GM19025 (cell line): ENCODE measurements around the gene PCDH1.
"Not testable (repeated sequence)": the region's sequence is repeated elsewhere in the genome, so short reads cannot be mapped to it uniquely, and the experiment has no call there.

Experiments used
- ATAC-seq: cut with Tn5 transposase; IDR thresholded peaks from one replicate; pipeline ENCODE4 v1.9.1; 2021; ENCODE audit warnings: mild to moderate bottlenecking, low read depth, moderate library complexity; ENCODE audit not compliant: unreplicated experiment

The PCDH1 gene

DNA sequence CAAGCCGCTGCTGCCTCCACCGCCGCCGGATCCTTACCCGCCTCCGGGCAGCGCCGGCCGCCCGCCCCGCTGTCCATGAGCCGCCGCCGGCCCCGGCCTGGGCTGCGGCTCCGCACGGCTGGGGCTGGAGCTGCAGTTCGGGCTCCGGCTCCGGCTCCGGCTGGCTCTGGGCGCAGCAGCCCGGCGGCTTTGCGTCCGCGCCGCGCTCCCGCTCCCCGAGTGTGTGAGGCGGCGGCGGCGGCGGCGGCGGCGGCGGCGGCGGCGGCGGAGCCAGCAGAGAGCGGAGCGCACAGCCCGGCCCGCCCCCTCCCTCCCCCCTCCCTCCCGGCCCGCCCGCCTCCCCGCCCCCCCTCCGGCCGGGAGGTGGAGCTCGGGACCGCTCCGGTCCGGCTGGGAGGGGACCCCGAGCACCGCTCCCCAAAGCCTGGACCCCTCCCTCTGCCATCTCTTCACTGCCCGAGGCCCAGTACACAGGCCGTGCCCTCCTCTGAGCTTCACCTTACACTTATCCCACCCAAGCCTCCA is at the start of gene PCDH1:
TSS of gene PCDH1 (minus strand) at position 225 of the 525 bp plus-strand sequence. CDS start at position 77, 148 bp downstream.
- ATAC-seq = no peak

DNA sequence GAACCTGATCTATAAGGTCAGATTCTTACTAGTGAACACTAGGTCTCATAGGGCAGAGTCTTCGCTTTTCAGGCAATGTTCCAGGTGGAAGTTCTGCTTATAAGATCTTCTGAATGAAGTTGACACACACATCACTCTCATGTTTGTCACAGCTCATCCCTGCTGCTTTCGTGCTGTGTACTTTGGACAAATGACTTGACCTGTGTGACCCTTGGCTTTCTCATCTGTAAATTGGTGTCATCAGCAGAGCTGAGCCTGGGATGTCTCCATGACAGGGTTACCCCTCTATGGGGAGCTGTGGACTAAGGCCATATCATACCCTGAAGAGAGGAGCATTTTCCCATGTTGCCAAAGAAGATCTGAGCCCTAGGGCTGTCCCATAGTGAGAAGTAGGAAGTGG is 48.2 kb upstream of the PCDH1 start:
- ATAC-seq = no peak

DNA sequence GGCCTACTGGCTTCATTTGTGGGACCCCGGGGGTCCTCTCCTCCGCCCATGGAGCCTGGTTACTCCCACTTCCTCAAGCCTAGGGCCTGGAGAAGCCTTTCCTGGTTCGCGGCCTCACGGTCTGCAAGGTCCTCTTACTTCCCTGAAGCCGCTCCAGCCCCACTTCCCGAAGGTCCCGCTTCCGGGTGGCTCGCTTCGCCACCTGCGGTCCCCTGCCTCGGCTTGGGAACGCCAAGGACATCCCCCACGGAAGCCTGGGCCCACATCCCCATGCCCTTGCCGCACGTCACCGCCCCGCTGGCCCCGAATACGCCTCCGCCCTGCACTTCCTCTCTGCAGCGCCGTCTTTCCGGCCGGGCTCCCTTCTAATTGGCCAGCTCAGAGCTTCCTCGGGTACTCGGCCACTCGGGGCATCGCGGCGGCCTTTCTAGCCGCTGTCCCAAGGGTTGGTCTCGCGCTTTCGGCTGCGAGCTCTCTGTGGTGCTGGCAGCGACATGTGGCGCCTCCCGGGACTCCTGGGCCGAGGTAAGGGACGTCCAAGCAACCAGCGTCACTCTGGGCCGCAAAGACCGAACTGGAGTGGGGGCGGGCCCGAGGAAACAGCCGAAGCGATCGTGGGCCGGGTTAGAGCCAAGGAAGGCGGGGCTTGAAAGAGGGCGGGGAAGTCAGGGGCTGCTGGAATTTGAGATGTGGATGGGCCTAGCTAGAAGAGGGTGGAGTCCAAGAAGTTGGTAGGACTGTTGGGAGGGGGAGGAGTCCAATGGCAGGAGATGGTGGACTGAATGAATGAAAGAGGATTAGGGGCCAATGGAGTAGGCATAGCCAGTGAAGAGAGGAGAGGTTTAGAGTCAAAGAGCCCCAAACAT is 45.5 kb upstream of the PCDH1 start, which contains the start of gene DELE1:
TSS of gene DELE1 (plus strand) at position 424 of the 866 bp plus-strand sequence. CDS start at position 495, 71 bp downstream.
- ATAC-seq = peak; percentile 97

DNA sequence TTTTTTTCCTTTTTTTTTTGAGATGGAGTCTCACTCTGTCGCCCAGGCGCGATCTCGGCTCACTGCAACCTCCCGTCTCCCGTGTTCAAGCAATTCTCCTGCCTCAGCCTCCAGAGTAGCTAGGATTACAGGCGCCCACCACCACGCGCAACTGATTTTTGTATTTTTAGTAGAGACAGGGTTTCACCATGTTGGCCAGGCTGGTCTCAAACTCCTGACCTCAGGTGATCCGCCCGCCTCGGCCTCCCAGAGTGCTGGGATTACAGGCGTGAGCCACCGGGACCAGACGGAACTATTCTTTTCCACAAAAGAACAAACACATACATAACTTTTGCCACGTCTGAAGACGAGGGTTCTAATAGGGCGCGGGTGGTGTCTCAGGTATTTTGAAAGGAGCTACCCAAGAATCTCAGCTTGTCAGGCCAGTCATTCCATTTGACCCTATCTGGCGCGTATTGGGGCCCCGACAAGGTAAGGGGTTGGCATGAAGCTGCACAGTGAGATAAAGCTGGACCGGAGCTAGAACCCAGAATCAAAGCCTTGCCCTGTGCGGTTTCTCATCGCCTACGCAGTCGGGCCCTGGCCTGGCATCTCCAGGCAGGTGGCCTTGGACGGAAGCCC is 44.7 kb upstream of the PCDH1 start:
- ATAC-seq = not testable (repeated sequence)

DNA sequence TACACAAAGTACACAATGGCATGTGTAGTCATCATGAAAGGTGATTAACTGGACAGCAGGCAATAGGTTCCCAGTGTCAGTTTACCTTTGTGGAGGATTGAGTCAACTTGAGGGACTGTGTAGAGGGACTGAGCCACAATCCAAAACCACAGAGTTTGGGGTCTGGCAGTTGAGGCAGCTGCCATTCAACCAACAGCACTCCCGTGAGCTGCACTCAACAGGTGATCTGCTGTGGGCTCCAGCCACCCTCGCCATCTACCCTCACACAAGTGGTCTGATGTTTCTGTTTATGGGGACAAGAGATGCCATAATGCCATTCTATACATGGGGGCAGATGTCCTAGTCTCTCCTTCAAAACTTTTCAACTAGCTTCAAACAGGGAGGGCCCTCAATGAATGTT is 42.6 kb upstream of the PCDH1 start:
- ATAC-seq = no peak

DNA sequence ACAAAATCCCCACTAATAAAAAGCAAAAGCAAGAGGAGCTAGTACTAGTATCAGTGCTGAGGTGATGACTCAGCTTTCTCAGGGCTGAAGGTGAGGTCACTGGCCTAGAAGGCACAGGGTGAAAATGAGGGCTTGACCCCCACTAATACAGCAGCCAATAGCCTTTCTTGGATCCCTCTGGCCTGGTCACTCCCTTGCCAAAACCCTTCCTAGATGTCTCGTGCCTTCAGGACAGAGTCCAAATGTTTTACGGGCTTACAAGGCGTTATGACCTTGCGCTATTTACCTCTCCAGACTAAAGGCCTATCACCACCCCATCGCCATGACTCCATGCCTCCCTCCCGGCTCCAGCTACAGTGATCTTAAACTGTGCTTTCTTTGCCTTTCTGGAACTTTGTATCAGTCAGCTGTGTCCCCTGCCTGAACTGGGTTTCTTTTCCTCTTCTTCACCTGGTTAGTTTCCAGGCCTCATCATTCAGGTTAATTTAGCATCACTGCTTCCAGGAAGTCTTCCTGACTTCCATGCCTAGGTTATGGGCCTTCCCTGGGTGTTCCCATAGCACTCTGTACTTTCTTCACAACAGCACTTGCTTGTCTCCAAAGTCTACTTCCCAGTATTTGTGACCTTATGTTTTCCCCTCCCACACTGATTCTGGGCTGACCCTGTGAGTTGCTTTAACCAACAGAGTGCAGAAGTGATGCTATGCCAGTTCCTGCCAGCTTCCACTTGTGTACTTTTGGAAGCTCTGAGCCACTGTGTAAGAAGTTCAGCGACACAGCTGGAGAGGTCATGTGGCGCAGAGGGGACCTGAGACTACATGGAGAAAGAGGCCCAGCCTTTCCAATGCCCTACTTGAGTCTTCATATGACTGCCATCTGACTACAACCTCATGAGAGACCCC is 41.3 kb upstream of the PCDH1 start:
- ATAC-seq = no peak

DNA sequence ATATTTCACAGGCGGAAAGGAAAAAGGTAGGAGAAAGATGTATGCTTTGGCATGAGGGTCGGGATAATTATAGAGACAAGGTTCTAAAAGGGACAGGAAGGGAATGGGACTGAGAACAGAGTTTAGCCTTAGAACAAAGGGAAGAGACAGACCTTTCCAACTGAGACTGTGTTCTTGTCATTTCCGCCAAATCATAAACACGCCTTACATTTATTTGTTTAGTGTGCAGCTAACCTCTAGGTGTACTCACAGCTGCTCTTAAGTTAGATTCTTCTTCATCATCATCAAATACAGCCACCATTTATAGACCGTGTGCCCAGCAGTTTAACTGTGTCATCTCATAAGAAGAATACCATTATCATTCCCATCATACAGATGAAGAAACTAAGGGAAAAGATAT is 39.5 kb upstream of the PCDH1 start:
- no peak for ATAC-seq

- no peak for ATAC-seq
Observed at GRCh38 chr5:141916522-141916921, 38.3 kb upstream of the PCDH1 start.

DNA sequence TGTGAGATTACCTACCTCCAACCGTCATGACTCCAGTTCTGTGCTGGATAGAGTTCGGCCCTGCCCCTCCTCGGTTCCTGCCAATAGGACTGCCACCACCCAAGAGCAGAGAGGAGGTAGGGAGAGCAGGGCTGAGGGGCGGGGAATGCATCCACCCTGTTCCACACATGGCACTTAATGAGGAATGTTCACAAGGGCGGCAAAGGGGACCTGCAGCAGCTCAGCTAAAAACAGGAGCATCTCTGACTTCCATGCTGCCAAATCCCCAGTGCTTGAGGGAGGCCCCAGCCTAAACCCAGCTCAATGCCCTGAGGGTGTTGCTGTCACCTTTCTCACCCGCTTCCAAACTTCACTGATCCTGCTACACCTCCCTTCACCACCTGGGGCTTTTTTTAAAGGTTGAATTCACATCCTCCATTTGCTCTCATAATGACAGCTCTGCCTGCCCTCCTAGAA is 37.7 kb upstream of the PCDH1 start:
- ATAC-seq = no peak

- ATAC-seq = no peak
Observed at GRCh38 chr5:141914797-141915196, 36.6 kb upstream of the PCDH1 start.

DNA sequence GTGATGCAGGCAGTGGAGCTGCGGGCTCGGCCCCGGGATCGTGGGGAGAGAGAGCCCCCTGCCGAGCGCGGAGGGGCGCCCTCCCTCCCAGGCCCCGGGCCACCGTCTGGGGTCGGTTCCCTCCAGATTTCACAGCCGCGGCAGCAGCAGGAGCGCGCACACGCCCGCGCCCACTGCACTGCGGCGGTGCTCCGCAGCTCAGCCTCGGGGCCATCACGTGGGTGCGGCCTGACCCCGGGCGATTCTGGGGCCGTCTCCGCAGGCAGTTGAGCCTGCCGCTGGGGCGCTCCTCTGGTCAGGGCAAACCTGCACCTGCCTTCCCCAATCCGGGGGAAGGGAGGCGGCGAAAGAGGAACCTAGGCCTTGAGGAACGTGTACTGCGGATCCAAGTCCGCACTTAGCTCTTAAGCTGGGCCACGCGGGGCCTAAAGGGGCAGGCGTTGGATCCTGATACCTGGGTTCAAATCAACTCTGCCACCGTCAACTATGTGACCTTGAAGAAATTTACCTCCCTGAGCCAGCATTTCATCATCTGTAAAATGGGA is 36.1 kb upstream of the PCDH1 start:
- peak; percentile 73 for ATAC-seq

- no peak for ATAC-seq
Observed at GRCh38 chr5:141913560-141914198, 35.5 kb upstream of the PCDH1 start.

- no peak for ATAC-seq
Observed at GRCh38 chr5:141910271-141910673, 32.1 kb upstream of the PCDH1 start.

- no peak for ATAC-seq
Observed at GRCh38 chr5:141909212-141909611, 31.0 kb upstream of the PCDH1 start.

- no peak for ATAC-seq
Observed at GRCh38 chr5:141908796-141909195, 30.6 kb upstream of the PCDH1 start.

- no peak for ATAC-seq
Observed at GRCh38 chr5:141906972-141907371, 28.8 kb upstream of the PCDH1 start.

DNA sequence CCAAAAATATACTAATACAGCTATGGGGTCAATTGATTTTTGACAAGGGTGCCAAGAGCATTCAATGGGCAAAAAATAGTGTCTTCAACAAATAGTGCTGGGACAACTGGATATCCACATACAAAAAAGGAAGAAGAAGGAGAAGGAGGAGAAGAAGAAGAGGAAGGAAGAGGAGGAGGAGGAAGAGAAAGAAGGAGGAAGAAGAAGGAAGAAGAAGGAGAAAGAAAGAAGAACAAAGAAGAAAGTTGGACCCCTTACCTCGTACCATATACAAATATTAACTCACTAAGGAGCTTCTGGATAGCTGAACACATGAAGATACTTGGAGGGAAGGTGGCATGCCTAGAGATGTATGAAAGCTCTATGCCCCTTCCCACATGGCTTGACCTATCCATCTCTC is 28.3 kb upstream of the PCDH1 start:
- ATAC-seq = no peak

GRCh38 chr5:141904551-141904950 is 26.3 kb upstream of the PCDH1 start:
- ATAC-seq = no peak

- no peak for ATAC-seq
Observed at GRCh38 chr5:141903261-141903660, 25.1 kb upstream of the PCDH1 start.
